ENCODE data around the gene PNMT. TPM values are rescaled to one million over a fixed set of nuclear protein-coding genes. Genes with fewer than 3 reads are reported as not detected.

Gene PNMT
- total and polyA plus RNA-seq, 2 of the 13 experiments (the other 11 are each of a cell fraction or from before 2014, with no cell fraction given), result 0.25 TPM; not detected in 1

DNA sequence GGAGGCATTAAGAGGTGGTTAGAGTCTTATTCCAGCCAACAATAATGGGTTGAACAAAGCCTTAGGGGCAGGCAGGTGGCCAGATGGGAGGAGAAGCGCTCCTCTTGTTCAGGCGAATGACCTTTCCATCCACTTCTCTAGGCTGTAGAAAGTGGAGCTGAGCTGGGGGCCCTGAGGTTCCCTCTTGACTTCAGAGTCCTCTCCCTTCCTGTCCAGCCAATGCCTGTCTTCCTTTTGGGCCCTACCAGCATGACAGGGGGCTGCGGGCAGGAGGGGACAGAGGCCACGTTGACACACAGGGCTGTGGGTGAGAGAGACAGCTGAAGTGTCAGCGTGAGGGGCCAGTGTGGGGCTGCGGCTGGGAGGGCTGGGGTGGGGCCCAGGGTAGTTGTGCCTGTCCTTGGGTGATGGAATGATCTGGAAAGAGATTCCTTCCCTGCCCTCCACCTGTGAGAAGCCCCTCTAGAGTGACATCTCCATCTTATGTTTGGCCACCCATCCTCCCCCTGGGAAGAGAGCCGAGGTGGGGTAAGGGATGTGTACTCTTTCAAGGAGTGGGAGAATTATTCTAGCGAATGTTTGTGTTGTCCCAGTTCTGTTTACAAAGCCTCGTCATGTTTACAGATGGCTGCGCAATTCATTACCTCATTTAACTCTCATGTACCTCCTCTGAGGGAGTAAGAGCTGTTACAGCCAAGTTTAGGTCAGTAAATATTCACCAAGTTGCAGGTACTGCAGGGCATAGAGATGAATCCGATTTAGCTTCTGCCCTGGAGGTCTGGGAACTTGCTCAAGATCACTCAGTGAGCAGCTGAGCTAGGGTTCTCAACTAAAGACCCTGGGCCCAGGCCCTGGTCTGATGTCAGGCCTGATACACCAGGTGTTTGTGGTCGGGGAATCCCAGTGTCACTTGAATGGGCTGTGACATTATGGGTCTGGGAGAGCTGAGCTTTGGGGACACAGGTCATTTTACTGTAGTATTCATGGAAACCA lies 34.9 kb downstream of the PNMT start (continued):
- TF ChIP-seq, protein P1, sequence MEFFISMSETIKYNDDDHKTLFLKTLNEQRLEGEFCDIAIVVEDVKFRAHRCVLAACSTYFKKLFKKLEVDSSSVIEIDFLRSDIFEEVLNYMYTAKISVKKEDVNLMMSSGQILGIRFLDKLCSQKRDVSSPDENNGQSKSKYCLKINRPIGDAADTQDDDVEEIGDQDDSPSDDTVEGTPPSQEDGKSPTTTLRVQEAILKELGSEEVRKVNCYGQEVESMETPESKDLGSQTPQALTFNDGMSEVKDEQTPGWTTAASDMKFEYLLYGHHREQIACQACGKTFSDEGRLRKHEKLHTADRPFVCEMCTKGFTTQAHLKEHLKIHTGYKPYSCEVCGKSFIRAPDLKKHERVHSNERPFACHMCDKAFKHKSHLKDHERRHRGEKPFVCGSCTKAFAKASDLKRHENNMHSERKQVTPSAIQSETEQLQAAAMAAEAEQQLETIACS (CRISPR knock-in tag; IDR thresholded peaks at IDR 0.05), result no peak
- TF ChIP-seq ZNF30 (CRISPR knock-in tag; IDR thresholded peaks at IDR 0.05), result no peak
- TF ChIP-seq, protein P2, sequence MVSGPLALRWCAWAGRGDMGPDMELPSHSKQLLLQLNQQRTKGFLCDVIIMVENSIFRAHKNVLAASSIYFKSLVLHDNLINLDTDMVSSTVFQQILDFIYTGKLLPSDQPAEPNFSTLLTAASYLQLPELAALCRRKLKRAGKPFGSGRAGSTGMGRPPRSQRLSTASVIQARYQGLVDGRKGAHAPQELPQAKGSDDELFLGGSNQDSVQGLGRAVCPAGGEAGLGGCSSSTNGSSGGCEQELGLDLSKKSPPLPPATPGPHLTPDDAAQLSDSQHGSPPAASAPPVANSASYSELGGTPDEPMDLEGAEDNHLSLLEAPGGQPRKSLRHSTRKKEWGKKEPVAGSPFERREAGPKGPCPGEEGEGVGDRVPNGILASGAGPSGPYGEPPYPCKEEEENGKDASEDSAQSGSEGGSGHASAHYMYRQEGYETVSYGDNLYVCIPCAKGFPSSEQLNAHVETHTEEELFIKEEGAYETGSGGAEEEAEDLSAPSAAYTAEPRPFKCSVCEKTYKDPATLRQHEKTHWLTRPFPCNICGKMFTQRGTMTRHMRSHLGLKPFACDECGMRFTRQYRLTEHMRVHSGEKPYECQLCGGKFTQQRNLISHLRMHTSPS (CRISPR knock-in tag; IDR thresholded peaks at IDR 0.05; ENCODE audit: low read depth), result no peak
- no peak for TF ChIP-seq HNRNPUL1 (IDR thresholded peaks at IDR 0.05; ENCODE audit: low read depth, low read length)
- TF ChIP-seq RBAK (CRISPR knock-in tag; IDR thresholded peaks at IDR 0.05), result no peak
- no peak for TF ChIP-seq RFXANK (CRISPR knock-in tag; IDR thresholded peaks at IDR 0.05)
- TF ChIP-seq ZNF564 (CRISPR knock-in tag; IDR thresholded peaks at IDR 0.05), result no peak
- TF ChIP-seq, protein P3, sequence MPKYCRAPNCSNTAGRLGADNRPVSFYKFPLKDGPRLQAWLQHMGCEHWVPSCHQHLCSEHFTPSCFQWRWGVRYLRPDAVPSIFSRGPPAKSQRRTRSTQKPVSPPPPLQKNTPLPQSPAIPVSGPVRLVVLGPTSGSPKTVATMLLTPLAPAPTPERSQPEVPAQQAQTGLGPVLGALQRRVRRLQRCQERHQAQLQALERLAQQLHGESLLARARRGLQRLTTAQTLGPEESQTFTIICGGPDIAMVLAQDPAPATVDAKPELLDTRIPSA (CRISPR knock-in tag; IDR thresholded peaks at IDR 0.05; ENCODE audit: borderline replicate concordance), result no peak
- TF ChIP-seq, protein P4, sequence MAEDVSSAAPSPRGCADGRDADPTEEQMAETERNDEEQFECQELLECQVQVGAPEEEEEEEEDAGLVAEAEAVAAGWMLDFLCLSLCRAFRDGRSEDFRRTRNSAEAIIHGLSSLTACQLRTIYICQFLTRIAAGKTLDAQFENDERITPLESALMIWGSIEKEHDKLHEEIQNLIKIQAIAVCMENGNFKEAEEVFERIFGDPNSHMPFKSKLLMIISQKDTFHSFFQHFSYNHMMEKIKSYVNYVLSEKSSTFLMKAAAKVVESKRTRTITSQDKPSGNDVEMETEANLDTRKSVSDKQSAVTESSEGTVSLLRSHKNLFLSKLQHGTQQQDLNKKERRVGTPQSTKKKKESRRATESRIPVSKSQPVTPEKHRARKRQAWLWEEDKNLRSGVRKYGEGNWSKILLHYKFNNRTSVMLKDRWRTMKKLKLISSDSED (CRISPR knock-in tag; IDR thresholded peaks at IDR 0.05), result no peak
- TF ChIP-seq, protein P5, sequence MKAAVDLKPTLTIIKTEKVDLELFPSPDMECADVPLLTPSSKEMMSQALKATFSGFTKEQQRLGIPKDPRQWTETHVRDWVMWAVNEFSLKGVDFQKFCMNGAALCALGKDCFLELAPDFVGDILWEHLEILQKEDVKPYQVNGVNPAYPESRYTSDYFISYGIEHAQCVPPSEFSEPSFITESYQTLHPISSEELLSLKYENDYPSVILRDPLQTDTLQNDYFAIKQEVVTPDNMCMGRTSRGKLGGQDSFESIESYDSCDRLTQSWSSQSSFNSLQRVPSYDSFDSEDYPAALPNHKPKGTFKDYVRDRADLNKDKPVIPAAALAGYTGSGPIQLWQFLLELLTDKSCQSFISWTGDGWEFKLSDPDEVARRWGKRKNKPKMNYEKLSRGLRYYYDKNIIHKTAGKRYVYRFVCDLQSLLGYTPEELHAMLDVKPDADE (CRISPR knock-in tag; IDR thresholded peaks at IDR 0.05), result no peak
- TF ChIP-seq ZNF550 (CRISPR knock-in tag; IDR thresholded peaks at IDR 0.05; ENCODE audit: borderline replicate concordance), result no peak
- TF ChIP-seq, protein P6, sequence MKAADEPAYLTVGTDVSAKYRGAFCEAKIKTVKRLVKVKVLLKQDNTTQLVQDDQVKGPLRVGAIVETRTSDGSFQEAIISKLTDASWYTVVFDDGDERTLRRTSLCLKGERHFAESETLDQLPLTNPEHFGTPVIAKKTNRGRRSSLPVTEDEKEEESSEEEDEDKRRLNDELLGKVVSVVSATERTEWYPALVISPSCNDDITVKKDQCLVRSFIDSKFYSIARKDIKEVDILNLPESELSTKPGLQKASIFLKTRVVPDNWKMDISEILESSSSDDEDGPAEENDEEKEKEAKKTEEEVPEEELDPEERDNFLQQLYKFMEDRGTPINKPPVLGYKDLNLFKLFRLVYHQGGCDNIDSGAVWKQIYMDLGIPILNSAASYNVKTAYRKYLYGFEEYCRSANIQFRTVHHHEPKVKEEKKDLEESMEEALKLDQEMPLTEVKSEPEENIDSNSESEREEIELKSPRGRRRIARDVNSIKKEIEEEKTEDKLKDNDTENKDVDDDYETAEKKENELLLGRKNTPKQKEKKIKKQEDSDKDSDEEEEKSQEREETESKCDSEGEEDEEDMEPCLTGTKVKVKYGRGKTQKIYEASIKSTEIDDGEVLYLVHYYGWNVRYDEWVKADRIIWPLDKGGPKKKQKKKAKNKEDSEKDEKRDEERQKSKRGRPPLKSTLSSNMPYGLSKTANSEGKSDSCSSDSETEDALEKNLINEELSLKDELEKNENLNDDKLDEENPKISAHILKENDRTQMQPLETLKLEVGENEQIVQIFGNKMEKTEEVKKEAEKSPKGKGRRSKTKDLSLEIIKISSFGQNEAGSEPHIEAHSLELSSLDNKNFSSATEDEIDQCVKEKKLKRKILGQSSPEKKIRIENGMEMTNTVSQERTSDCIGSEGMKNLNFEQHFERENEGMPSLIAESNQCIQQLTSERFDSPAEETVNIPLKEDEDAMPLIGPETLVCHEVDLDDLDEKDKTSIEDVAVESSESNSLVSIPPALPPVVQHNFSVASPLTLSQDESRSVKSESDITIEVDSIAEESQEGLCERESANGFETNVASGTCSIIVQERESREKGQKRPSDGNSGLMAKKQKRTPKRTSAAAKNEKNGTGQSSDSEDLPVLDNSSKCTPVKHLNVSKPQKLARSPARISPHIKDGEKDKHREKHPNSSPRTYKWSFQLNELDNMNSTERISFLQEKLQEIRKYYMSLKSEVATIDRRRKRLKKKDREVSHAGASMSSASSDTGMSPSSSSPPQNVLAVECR (CRISPR knock-in tag; IDR thresholded peaks at IDR 0.05; ENCODE audit: borderline replicate concordance), result peak; percentile 92
- TF ChIP-seq SMAD9 (CRISPR knock-in tag; IDR thresholded peaks at IDR 0.05), result no peak
- peak; percentile 91 for TF ChIP-seq TBX2 (CRISPR knock-in tag; IDR thresholded peaks at IDR 0.05; ENCODE audit: borderline replicate concordance)
